Fibroblast of mammary gland (primary cell): Measurements from ENCODE around the gene GSG1L.

Experiments used
- DNase-seq: peaks from one replicate; pipeline ENCODE4 v3.0.0-alpha.2; 2010; ENCODE audit warnings: low read depth
- H3K4me3 ChIP-seq: 2 replicates; pipeline ENCODE4 v1.5.1; 2011; ENCODE audit warnings: low read depth, mild to moderate bottlenecking, low read length, moderate library complexity; ENCODE audit not compliant: control insufficient read depth
- TF ChIP-seq, protein P1 (sequence below): conservative IDR thresholded peaks from 2 replicates; pipeline ENCODE4 v1.5.1; 2011; ENCODE audit warnings: low read depth, low read length, inconsistent platforms; ENCODE audit not compliant: control insufficient read depth, insufficient read depth

Gene GSG1L

DNA sequence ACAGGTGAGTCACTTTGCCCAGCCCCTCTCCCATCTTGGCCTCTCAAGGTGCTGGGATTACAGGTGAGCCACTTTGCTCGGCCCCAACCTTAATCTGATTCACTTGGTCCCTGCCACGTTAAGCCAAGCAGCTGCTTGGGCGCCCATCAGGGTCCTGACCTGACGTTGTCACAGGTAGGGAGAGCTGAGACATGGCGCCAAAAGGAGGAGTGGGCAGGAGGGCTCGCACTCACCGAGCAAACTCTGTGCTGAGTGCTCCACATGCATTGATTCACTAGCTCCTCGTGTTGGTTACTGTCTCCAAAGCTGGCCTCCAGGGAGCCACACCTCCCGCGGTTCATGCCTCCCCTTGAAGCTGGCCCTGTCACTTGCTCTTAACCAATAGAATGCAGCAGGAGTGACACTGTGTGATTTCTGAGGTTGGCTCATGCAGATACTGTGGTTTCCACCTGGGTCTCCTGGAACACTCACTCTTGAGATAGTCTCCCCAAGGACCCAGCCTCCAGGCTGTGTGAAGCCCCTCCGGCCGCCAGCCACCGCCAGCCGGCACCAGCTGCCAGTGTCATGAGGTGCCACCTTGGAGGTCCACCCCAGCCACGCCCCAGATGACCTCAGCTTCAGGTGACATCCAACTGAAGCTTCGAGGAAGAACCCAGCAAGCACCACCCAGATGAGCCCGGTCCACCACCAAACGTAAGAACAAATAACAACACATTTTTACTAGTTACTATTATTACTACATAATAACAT is 223.0 kb downstream of the GSG1L start:
- TF ChIP-seq, protein P1, sequence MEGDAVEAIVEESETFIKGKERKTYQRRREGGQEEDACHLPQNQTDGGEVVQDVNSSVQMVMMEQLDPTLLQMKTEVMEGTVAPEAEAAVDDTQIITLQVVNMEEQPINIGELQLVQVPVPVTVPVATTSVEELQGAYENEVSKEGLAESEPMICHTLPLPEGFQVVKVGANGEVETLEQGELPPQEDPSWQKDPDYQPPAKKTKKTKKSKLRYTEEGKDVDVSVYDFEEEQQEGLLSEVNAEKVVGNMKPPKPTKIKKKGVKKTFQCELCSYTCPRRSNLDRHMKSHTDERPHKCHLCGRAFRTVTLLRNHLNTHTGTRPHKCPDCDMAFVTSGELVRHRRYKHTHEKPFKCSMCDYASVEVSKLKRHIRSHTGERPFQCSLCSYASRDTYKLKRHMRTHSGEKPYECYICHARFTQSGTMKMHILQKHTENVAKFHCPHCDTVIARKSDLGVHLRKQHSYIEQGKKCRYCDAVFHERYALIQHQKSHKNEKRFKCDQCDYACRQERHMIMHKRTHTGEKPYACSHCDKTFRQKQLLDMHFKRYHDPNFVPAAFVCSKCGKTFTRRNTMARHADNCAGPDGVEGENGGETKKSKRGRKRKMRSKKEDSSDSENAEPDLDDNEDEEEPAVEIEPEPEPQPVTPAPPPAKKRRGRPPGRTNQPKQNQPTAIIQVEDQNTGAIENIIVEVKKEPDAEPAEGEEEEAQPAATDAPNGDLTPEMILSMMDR = no peak
- H3K4me3 ChIP-seq = no peak overlapping the region
- DNase-seq = no peak

- TF ChIP-seq, protein P1 = no peak
- DNase-seq = no peak
- H3K4me3 ChIP-seq = no peak overlapping the region
These were observed 224.1 kb downstream of the GSG1L start for GRCh38 chr16:27839419-27839818.

DNA sequence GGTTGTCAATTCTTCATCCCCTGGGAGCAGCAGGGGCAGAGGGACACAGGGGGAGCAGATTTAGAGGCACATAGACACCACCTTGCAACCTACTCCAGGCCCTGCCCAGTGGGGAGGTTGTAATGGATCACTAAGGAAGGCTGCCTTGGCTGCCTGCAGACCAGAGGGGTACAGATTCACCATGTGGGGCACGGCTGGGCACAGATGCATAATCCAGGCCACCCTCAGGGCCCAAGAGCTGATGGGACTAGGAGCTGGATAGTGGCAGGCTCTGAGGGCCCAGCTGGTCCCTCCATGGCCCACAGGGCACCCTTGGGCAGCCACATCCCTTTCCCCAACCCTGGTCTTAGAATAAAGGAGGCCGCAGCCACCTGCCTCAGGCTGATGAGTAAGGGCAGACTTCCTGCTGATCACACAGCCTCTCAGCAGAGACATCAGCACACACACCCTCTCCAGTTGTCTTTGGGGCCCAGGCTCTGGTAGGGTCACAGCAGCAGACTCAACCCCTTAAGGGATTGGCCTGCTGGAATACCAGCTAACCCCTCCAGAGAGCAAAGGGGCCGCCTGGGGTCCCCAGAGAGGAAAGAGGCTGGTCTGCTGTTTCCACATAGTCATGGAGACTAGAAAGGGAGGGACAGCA is 224.9 kb downstream of the GSG1L start:
- TF ChIP-seq, protein P1 = no peak
- no peak for DNase-seq
- H3K4me3 ChIP-seq = no peak overlapping the region

DNA sequence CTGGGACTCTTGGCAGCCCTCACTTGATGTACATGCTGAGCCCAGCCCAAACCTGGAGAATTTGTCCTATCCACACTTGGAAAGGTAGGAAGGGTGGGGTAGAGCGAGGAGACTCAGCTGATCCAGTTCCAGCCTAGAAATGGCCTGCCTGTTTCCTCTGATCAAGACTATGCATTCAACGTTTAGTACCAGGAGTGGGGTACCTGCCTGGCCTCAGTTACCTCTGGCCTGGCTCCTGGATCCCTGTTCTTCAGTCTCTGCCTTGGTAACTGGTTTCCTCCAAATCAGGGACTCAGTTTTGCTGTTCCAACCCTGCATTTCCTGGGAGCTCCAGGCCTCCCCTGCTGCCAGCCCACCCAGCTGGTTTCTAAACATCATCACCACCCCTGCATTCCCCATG is 233.5 kb downstream of the GSG1L start:
- DNase-seq = no peak
- TF ChIP-seq, protein P1 = no peak
- no peak overlapping the region for H3K4me3 ChIP-seq

GRCh38 chr16:27828671-27829070 is 234.8 kb downstream of the GSG1L start:
- DNase-seq = no peak
- TF ChIP-seq, protein P1 = no peak
- H3K4me3 ChIP-seq = no peak overlapping the region

GRCh38 chr16:27827765-27828164 is 235.7 kb downstream of the GSG1L start:
- TF ChIP-seq, protein P1 = no peak

DNA sequence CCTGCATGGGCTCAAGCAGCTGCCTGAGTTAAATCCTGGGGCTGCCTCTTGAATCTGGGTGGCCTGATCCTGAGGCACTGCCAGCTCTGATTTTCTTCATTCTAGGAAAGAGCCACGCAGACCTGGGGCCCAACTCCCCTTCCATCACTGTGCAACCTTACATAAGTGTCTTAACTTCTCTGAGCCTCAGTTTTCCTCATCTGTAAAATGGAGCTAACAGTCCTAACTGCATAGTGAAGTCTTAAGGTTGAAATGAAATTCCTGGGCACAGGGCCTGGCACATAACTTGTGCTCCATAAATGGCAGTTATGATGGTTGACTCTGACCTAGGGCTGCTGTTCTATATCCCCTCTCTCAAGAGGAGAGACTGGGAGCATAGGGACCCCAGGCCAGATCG is 236.6 kb downstream of the GSG1L start:
- TF ChIP-seq, protein P1 = no peak
- H3K4me3 ChIP-seq = no peak overlapping the region
- no peak for DNase-seq

More at GRCh38 chr16:27827765-27828164, 235.7 kb downstream of the GSG1L start:
- no peak overlapping the region for H3K4me3 ChIP-seq
- no peak for DNase-seq
